Uterus (tissue), 2 donors: ENCODE results near the gene SLC22A1.

Source experiments
- POLR2A ChIP-seq, 2 donors: fragments of 450-650 bp; IDR thresholded peaks; one replicate each; pipeline ENCODE4 v1.6.1; 2016; ENCODE audit warnings: antibody characterized with exemption in 2 of 2, mild to moderate bottlenecking in 1 of 2, moderate library complexity in 1 of 2
- TF ChIP-seq, protein P1 (sequence below), 4 experiments: fragments of 200-600 bp in 2 of 4; fragments of 450-650 bp in 2 of 4; sonication (generic) in 2 of 4; IDR thresholded peaks; one replicate each; pipeline ENCODE4 v1.5.1; 2016 to 2019; ENCODE audit warnings: antibody characterized with exemption in 4 of 4, mild to moderate bottlenecking in 2 of 4, moderate library complexity in 1 of 4

DNA sequence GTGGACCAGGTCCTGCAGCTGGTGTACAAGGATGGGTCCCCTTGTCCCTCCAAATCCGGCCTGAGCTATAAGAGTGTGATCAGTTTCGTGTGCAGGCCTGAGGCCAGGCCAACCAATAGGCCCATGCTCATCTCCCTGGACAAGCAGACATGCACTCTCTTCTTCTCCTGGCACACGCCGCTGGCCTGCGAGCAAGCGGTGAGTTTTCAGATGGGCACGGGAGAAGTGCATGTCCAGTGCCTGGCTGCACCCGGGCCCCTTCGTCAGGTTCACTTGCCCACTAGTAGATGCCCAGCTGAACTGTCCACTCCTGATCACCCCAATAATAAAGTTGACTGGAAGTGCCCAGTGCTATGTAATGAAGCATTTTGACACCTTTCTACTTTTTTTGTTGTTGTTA lies 48.3 kb upstream of the SLC22A1 start:
- no peak for TF ChIP-seq POLR2A (IDR thresholded peaks at IDR 0.05)
- TF ChIP-seq, protein P1, sequence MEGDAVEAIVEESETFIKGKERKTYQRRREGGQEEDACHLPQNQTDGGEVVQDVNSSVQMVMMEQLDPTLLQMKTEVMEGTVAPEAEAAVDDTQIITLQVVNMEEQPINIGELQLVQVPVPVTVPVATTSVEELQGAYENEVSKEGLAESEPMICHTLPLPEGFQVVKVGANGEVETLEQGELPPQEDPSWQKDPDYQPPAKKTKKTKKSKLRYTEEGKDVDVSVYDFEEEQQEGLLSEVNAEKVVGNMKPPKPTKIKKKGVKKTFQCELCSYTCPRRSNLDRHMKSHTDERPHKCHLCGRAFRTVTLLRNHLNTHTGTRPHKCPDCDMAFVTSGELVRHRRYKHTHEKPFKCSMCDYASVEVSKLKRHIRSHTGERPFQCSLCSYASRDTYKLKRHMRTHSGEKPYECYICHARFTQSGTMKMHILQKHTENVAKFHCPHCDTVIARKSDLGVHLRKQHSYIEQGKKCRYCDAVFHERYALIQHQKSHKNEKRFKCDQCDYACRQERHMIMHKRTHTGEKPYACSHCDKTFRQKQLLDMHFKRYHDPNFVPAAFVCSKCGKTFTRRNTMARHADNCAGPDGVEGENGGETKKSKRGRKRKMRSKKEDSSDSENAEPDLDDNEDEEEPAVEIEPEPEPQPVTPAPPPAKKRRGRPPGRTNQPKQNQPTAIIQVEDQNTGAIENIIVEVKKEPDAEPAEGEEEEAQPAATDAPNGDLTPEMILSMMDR (IDR thresholded peaks at IDR 0.05): no peak
